H1 (cell line): ENCODE measurements around the gene CUL4A. TPM values are rescaled to one million over a fixed set of nuclear protein-coding genes. Genes with fewer than 3 reads are reported as not detected.

Source experiments
- CTCF ChIA-PET: fragments of 300-600 bp; sonication (Branson Sonifier 250); formaldehyde crosslinking; loops from one replicate; lab custom pipeline; 2021; ENCODE audit not compliant: partially characterized antibody; lab: Charles Lee
- POLR2A ChIA-PET: fragments of 300-600 bp; sonication (Branson Sonifier 250); formaldehyde crosslinking; loops from one replicate; lab custom pipeline; 2021; ENCODE audit warnings: inconsistent platforms; ENCODE audit not compliant: partially characterized antibody; lab: Charles Lee
- DNase-seq, 2 experiments: peaks; one replicate each; pipeline versions ENCODE4 v3.0.0 to v3.0.0-alpha.2; 2010 to 2022; ENCODE audit warnings: low spot score in 2 of 2, low read depth in 1 of 2, mixed read lengths in 1 of 2
- FAIRE-seq: peaks from 2 replicates; lab custom pipeline; 2011; peaks lifted over from hg19 to GRCh38; lab: Jason Lieb, UNC
- H2AFZ ChIP-seq: 2 replicates; pipeline ENCODE4 v1.8.1; 2012; ENCODE audit warnings: low read length, inconsistent platforms
- H2AK5ac ChIP-seq: 2 replicates; pipeline ENCODE4 v1.6.1; 2013; ENCODE audit warnings: low read depth, low read length
- H2BK120ac ChIP-seq: replicated peaks from 2 replicates; pipeline ENCODE3; 2013; ENCODE audit warnings: low read depth, low read length, inconsistent platforms
- H2BK12ac ChIP-seq: 2 replicates; pipeline ENCODE4 v1.6.1; 2013; ENCODE audit warnings: low read depth, low read length
- H2BK15ac ChIP-seq: 2 replicates; pipeline ENCODE4 v1.6.1; 2013; ENCODE audit warnings: low read length
- H2BK20ac ChIP-seq: 2 replicates; pipeline ENCODE4 v1.6.1; 2013; ENCODE audit warnings: low read length
- H2BK5ac ChIP-seq: 2 replicates; pipeline ENCODE4 v1.6.1; 2013; ENCODE audit warnings: low read depth, low read length
- H3K14ac ChIP-seq: 2 replicates; pipeline ENCODE4 v1.6.1; 2013; ENCODE audit warnings: inconsistent platforms; ENCODE audit not compliant: insufficient read length
- H3K18ac ChIP-seq: 2 replicates; pipeline ENCODE4 v1.6.1; 2013; ENCODE audit warnings: low read length; ENCODE audit errors: extremely low read depth
- H3K23ac ChIP-seq: 2 replicates; pipeline ENCODE4 v1.6.1; 2013; ENCODE audit warnings: inconsistent platforms; ENCODE audit not compliant: insufficient read length
- H3K23me2 ChIP-seq: 2 replicates; pipeline ENCODE4 v1.6.1; 2013; ENCODE audit warnings: low read depth, low read length
- H3K27ac ChIP-seq: 2 replicates; pipeline ENCODE4 v1.6.1; 2011; ENCODE audit warnings: low read depth, low read length, inconsistent platforms
- H3K27me3 ChIP-seq, 4 experiments: replicated peaks in 1 of 4; 1 replicate in 1 of 4; 2 replicates in 3 of 4; pipeline versions ENCODE4 v1.6.1 to v1.8.1; 2011 to 2013; ENCODE audit warnings: low read length in 3 of 4, mild to moderate bottlenecking in 3 of 4, inconsistent platforms in 2 of 4, mixed read lengths in 2 of 4, moderate library complexity in 1 of 4; ENCODE audit not compliant: control insufficient read depth in 3 of 4, insufficient read depth in 3 of 4; ENCODE audit errors: extremely low read depth in 1 of 4
- H3K36me3 ChIP-seq, 4 experiments: 2 replicates each; pipeline versions ENCODE4 v1.6.1 to v1.8.1; 2011 to 2013; ENCODE audit warnings: mild to moderate bottlenecking in 4 of 4, low read length in 3 of 4, moderate library complexity in 2 of 4, control low read depth in 1 of 4, inconsistent platforms in 1 of 4; ENCODE audit not compliant: insufficient read depth in 4 of 4, control insufficient read depth in 2 of 4
- H3K4ac ChIP-seq: replicated peaks from 2 replicates; pipeline ENCODE3; 2013; ENCODE audit warnings: low read length, low read depth, mixed read lengths, inconsistent platforms; ENCODE audit not compliant: insufficient read length
- H3K4me1 ChIP-seq, 4 experiments: replicated peaks in 1 of 4; 1 replicate in 1 of 4; 2 replicates in 3 of 4; pipeline versions ENCODE4 v1.6.1 to v1.8.1; 2011 to 2013; ENCODE audit warnings: low read length in 3 of 4, inconsistent platforms in 2 of 4, mixed read lengths in 1 of 4; ENCODE audit not compliant: insufficient read depth in 4 of 4, control insufficient read depth in 3 of 4
- H3K4me2 ChIP-seq, 2 experiments: 2 replicates each; pipeline versions ENCODE4 v1.6.1 to v1.8.1; 2011 to 2013; ENCODE audit warnings: low read depth in 2 of 2, low read length in 2 of 2, control low read depth in 1 of 2, inconsistent platforms in 1 of 2, mild to moderate bottlenecking in 1 of 2; ENCODE audit not compliant: insufficient read depth in 1 of 2
- H3K4me3 ChIP-seq, 4 experiments: fragments of 200-600, 300-600 bp in 1 of 4; sonication (generic), shearing (Covaris generic), sonication (Bioruptor Twin) in 1 of 4; 2 replicates each; pipeline versions ENCODE4 v1.5.1 to v1.8.1; 2011 to 2016; ENCODE audit warnings: low read length in 4 of 4, low read depth in 3 of 4, control low read depth in 2 of 4, inconsistent platforms in 2 of 4, mild to moderate bottlenecking in 2 of 4, mixed read lengths in 1 of 4, moderate library complexity in 1 of 4; ENCODE audit not compliant: insufficient read depth in 2 of 4; ENCODE audit errors: extremely low read depth in 1 of 4
- H3K56ac ChIP-seq: replicated peaks from 2 replicates; pipeline ENCODE3; 2013; ENCODE audit warnings: low read depth, mild to moderate bottlenecking, mixed read lengths, low read length, inconsistent platforms; ENCODE audit not compliant: insufficient read length
- H3K79me1 ChIP-seq: 2 replicates; pipeline ENCODE4 v1.6.1; 2013; ENCODE audit warnings: low read depth, low read length, control low read depth
- H3K79me2 ChIP-seq, 2 experiments: 2 replicates each; pipeline versions ENCODE4 v1.6.1 to v1.8.1; 2012 to 2013; ENCODE audit warnings: low read length in 2 of 2, mild to moderate bottlenecking in 2 of 2, inconsistent platforms in 1 of 2; ENCODE audit not compliant: insufficient read depth in 2 of 2, control insufficient read depth in 1 of 2
- H3K9ac ChIP-seq, 4 experiments: replicated peaks in 1 of 4; 1 replicate in 1 of 4; 2 replicates in 3 of 4; pipeline versions ENCODE4 v1.6.1 to v1.8.1; 2011 to 2013; ENCODE audit warnings: low read depth in 3 of 4, low read length in 3 of 4, control low read depth in 2 of 4, mild to moderate bottlenecking in 2 of 4, moderate library complexity in 2 of 4, inconsistent platforms in 1 of 4; ENCODE audit errors: extremely low read depth in 1 of 4
- H3K9me3 ChIP-seq, 2 experiments: 2 replicates each; pipeline versions ENCODE4 v1.6.1 to v1.8.1; 2012 to 2013; ENCODE audit warnings: mild to moderate bottlenecking in 2 of 2, moderate library complexity in 2 of 2, control low read depth in 1 of 2, inconsistent platforms in 1 of 2, low read depth in 1 of 2, low read length in 1 of 2, mixed read lengths in 1 of 2; ENCODE audit not compliant: insufficient read depth in 2 of 2
- H4K20me1 ChIP-seq, 2 experiments: replicated peaks in 1 of 2; 2 replicates each; pipeline versions ENCODE3 to v1.8.1; 2011 to 2013; ENCODE audit warnings: inconsistent platforms in 2 of 2, low read length in 2 of 2, mild to moderate bottlenecking in 1 of 2; ENCODE audit not compliant: insufficient read depth in 2 of 2, control insufficient read depth in 1 of 2
- H4K5ac ChIP-seq: 2 replicates; pipeline ENCODE4 v1.6.1; 2013; ENCODE audit warnings: low read length, low read depth, mixed read lengths, inconsistent platforms; ENCODE audit not compliant: insufficient read length
- H4K8ac ChIP-seq: 2 replicates; pipeline ENCODE4 v1.8.0; 2013; ENCODE audit warnings: mild to moderate bottlenecking, moderate library complexity, low read length, inconsistent platforms; ENCODE audit not compliant: insufficient read depth; ENCODE audit errors: extremely low read depth
- H4K91ac ChIP-seq: replicated peaks from 2 replicates; pipeline ENCODE3; 2013; ENCODE audit warnings: low read length, mixed read lengths, inconsistent platforms; ENCODE audit not compliant: insufficient read length
- CBX5 ChIP-seq: fragments of 300-800, 300-1000 bp; sonication (generic); IDR thresholded peaks from 2 replicates; pipeline ENCODE4 v1.7.1; 2016; ENCODE audit warnings: antibody characterized with exemption, low read length, low read depth
- E2F6 ChIP-seq: IDR thresholded peaks from 2 replicates; pipeline ENCODE4 v1.6.1; 2012; ENCODE audit warnings: inconsistent platforms
- GABPA ChIP-seq: IDR thresholded peaks from 2 replicates; pipeline ENCODE4 v1.6.1; 2011; ENCODE audit warnings: mild to moderate bottlenecking, low read length, moderate library complexity, borderline replicate concordance; ENCODE audit not compliant: insufficient read depth
- HDAC2 ChIP-seq, 2 experiments: fragments of 300-600 bp in 1 of 2; sonication (generic) in 1 of 2; IDR thresholded peaks; 2 replicates each; pipeline ENCODE4 v1.6.1; 2011 to 2012; ENCODE audit warnings: low read depth in 2 of 2, low read length in 2 of 2, mild to moderate bottlenecking in 2 of 2, moderate library complexity in 2 of 2, borderline replicate concordance in 1 of 2, inconsistent platforms in 1 of 2
- POLR2A ChIP-seq, 2 experiments: IDR thresholded peaks; 1 replicate in 1 of 2; 2 replicates in 1 of 2; pipeline ENCODE4 v1.6.1; 2011; ENCODE audit warnings: low read depth in 2 of 2, low read length in 2 of 2, mild to moderate bottlenecking in 2 of 2; ENCODE audit errors: control extremely low read depth in 1 of 2
- SAP30 ChIP-seq: fragments of 300-600 bp; sonication (generic); IDR thresholded peaks from 2 replicates; pipeline ENCODE4 v1.7.1; 2012; ENCODE audit warnings: low read length, moderate library complexity, mild to moderate bottlenecking, inconsistent platforms; ENCODE audit not compliant: insufficient read depth, insufficient replicate concordance
- SP4 ChIP-seq: IDR thresholded peaks from 2 replicates; pipeline ENCODE4 v1.6.1; 2012; ENCODE audit warnings: low read length, inconsistent platforms
- TAF7 ChIP-seq: optimal IDR thresholded peaks from 2 replicates; pipeline ENCODE3; 2011; ENCODE audit warnings: low read depth, mild to moderate bottlenecking, inconsistent platforms, low read length, moderate library complexity, borderline replicate concordance
- YY1 ChIP-seq: IDR thresholded peaks from 2 replicates; pipeline ENCODE4 v1.6.1; 2011; ENCODE audit warnings: low read depth, mild to moderate bottlenecking, low read length
- WGBS, 2 experiments: shearing (Covaris generic) in 1 of 2; methylation state at CpG; one replicate each; pipeline versions ENCODE4 v1.1.6 to v1.1.7; 2013 to 2015; ENCODE audit warnings: low lambda C conversion rate in 2 of 2, mixed read lengths in 2 of 2, inconsistent platforms in 1 of 2, low coverage in 1 of 2, missing lambda C conversion rate in 1 of 2; ENCODE audit not compliant: insufficient replicate concordance in 2 of 2, insufficient coverage in 1 of 2, insufficient read length in 1 of 2; ENCODE audit errors: extremely low coverage in 1 of 2, missing lambda C conversion rate in 1 of 2; 5-methylcytosine and 5-hydroxymethylcytosine counted together
- polyA plus RNA-seq, 7 experiments: library from polyadenylated mRNA; depleted of rRNA in 3 of 7; stranded (reverse) in 5 of 7; unstranded in 2 of 7; fragments of >200 nt in 5 of 7; fragments of 200-250 nt in 2 of 7; gene quantifications; 1 replicate in 5 of 7; 2 replicates in 1 of 7; 4 replicates in 1 of 7; pipeline versions ENCODE4 v1.2.1 to v1.2.3, GENCODE V29; 2011 to 2013; ENCODE audit warnings: missing spikeins in 2 of 7, mixed read lengths in 2 of 7
- total RNA-seq: library from RNA; stranded (reverse); fragmentation: NEBNext Ultra II Directional; extraction: Animal tissue kit (Norgen Biotek cat#: 25700); gene quantifications from 2 replicates; pipeline ENCODE4 v1.2.1, GENCODE V29; 2021
- TF ChIP-seq, protein P1 (sequence below), 3 experiments: IDR thresholded peaks; 1 replicate in 2 of 3; 2 replicates in 1 of 3; pipeline versions ENCODE4 v1.5.1 to v1.6.1; 2011; ENCODE audit warnings: low read length in 3 of 3, mild to moderate bottlenecking in 3 of 3, inconsistent platforms in 2 of 3, low read depth in 1 of 3, moderate library complexity in 1 of 3; ENCODE audit not compliant: insufficient read depth in 1 of 3; ENCODE audit errors: control extremely low read depth in 1 of 3

Gene CUL4A
- total and polyA plus RNA-seq, 2 of the 8 experiments (the other 6 are each of a cell fraction or from before 2014, with no cell fraction given), result 54.7 to 101 TPM

GRCh38 chr13:113291129-113291528 lies 81.7 kb downstream of the CUL4A start:
- Histone ChIP-seq H4K5ac (no peak overlapping the region), H4K91ac (no peak overlapping the region), H4K8ac (no peak overlapping the region), H2BK20ac (no peak overlapping the region), H3K23ac (no peak overlapping the region), H3K4ac (no peak overlapping the region), H3K18ac (no peak overlapping the region), H3K9ac (no peak overlapping the region), H3K27me3 (peaks cover 0 to 2% (median under 1%) of the 10 kb centered on the region in 4 experiments; a peak in 4 of 7 replicates), H4K20me1 (no peaks in the 10 kb centered on the region), H2BK120ac (no peak overlapping the region), H2AK5ac (0 out of 2 replicates have a peak overlapping the region, but pooled peaks have one; percentile 39), H3K27ac (no peak overlapping the region), H3K14ac (no peak overlapping the region), H2BK15ac (no peak overlapping the region), H3K36me3 (no peaks in the 10 kb centered on the region), H3K4me2 (no peak overlapping the region; a peak in 1 of 4 replicates), H3K4me1 (peaks cover 0 to 5% (median 2%) of the 10 kb centered on the region in 4 experiments; a peak in 4 of 7 replicates), H2BK12ac (no peak overlapping the region), H3K23me2 (no peaks in the 10 kb centered on the region), H2BK5ac (no peak overlapping the region), H3K4me3 (no peak overlapping the region), H2AFZ (no peak overlapping the region), H3K79me1 (no peaks in the 10 kb centered on the region), H3K79me2 (no peaks in the 10 kb centered on the region), H3K9me3 (peaks cover 3 to 6% of the 10 kb centered on the region in 2 experiments; a peak in 2 of 4 replicates), H3K56ac (no peak overlapping the region)
- DNase-seq (no peak), FAIRE-seq (no peak)
- ChIA-PET POLR2A (no interaction called here), CTCF (interaction anchor here (0.7 to 3.3 kb wide), 5 partner anchors 14 to 161 kb away, joined by 3 to 11 read pairs (median 4); no protein-coding TSS in a partner anchor)
- 90% methylated on average over 2 of the region's 2 CpGs; no CpG with 5 or more reads in 1 of the 2 experiments for WGBS, 2 experiments
- TF ChIP-seq TAF7, result no peak
- no peak for TF ChIP-seq POLR2A (IDR thresholded peaks at IDR 0.05; ENCODE audit: control extremely low read depth in 1 of 2, low read depth in 2 of 2, low read length in 2 of 2)
- TF ChIP-seq SP4, result no peak
- TF ChIP-seq GABPA, result no peak
- TF ChIP-seq E2F6, result no peak
- TF ChIP-seq, protein P1, sequence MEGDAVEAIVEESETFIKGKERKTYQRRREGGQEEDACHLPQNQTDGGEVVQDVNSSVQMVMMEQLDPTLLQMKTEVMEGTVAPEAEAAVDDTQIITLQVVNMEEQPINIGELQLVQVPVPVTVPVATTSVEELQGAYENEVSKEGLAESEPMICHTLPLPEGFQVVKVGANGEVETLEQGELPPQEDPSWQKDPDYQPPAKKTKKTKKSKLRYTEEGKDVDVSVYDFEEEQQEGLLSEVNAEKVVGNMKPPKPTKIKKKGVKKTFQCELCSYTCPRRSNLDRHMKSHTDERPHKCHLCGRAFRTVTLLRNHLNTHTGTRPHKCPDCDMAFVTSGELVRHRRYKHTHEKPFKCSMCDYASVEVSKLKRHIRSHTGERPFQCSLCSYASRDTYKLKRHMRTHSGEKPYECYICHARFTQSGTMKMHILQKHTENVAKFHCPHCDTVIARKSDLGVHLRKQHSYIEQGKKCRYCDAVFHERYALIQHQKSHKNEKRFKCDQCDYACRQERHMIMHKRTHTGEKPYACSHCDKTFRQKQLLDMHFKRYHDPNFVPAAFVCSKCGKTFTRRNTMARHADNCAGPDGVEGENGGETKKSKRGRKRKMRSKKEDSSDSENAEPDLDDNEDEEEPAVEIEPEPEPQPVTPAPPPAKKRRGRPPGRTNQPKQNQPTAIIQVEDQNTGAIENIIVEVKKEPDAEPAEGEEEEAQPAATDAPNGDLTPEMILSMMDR (IDR thresholded peaks at IDR 0.05; ENCODE audit: control extremely low read depth in 1 of 3, insufficient read depth in 1 of 3, low read depth in 1 of 3, low read length in 3 of 3), result no peak
- no peak for TF ChIP-seq SAP30
- TF ChIP-seq CBX5, result no peak
- TF ChIP-seq HDAC2 (IDR thresholded peaks at IDR 0.05; ENCODE audit: borderline replicate concordance in 1 of 2, low read depth in 2 of 2, low read length in 2 of 2), result no peak
- TF ChIP-seq YY1, result no peak
